GM23248 (cell line): ENCODE data around the gene MTERF4. TPM values are rescaled to one million over a fixed set of nuclear protein-coding genes. Genes with fewer than 3 reads are reported as not detected.

ENCODE experiments used
- DNase-seq: peaks from one replicate; pipeline ENCODE4 v3.0.0-alpha.2; 2015
- H2AFZ ChIP-seq: fragments of 200-600 bp; sonication (generic); 2 replicates; pipeline ENCODE4 v1.6.1; 2016; ENCODE audit warnings: antibody characterized with exemption
- H3F3A ChIP-seq: fragments of 200-600 bp; sonication (generic); 2 replicates; pipeline ENCODE4 v1.6.1; 2016; ENCODE audit warnings: mild to moderate bottlenecking, antibody characterized with exemption, mixed run types; ENCODE audit not compliant: insufficient read depth
- H3K27ac ChIP-seq: fragments of 200-600 bp; sonication (generic); 2 replicates; pipeline ENCODE4 v1.5.1; 2016; ENCODE audit warnings: mild to moderate bottlenecking
- H3K27me3 ChIP-seq: fragments of 200-600 bp; sonication (generic); replicated peaks from 2 replicates; pipeline ENCODE4 v1.6.1; 2016; ENCODE audit warnings: mild to moderate bottlenecking; ENCODE audit not compliant: insufficient read depth
- H3K36me3 ChIP-seq: fragments of 200-600 bp; sonication (generic); 2 replicates; pipeline ENCODE4 v1.6.1; 2016; ENCODE audit warnings: low read depth, mild to moderate bottlenecking
- H3K4me1 ChIP-seq: fragments of 200-600 bp; sonication (generic); 2 replicates; pipeline ENCODE4 v1.6.1; 2016; ENCODE audit warnings: mild to moderate bottlenecking; ENCODE audit not compliant: insufficient read depth
- H3K4me2 ChIP-seq: fragments of 200-600 bp; sonication (generic); one replicate; pipeline ENCODE4 v1.6.1; 2016; ENCODE audit warnings: mild to moderate bottlenecking; ENCODE audit not compliant: unreplicated experiment
- H3K4me3 ChIP-seq: fragments of 200-600 bp; sonication (generic); 2 replicates; pipeline ENCODE4 v1.5.1; 2016; ENCODE audit warnings: mild to moderate bottlenecking
- H3K79me2 ChIP-seq: fragments of 200-600 bp; sonication (generic); 2 replicates; pipeline ENCODE4 v1.6.1; 2016; ENCODE audit warnings: mild to moderate bottlenecking; ENCODE audit not compliant: insufficient read depth
- H3K9ac ChIP-seq: fragments of 200-600 bp; sonication (generic); 2 replicates; pipeline ENCODE4 v1.6.1; 2016; ENCODE audit warnings: mild to moderate bottlenecking
- H3K9me2 ChIP-seq: fragments of 200-600 bp; sonication (generic); 2 replicates; pipeline ENCODE4 v1.6.1; 2016; ENCODE audit warnings: mixed run types, mild to moderate bottlenecking, moderate library complexity; ENCODE audit not compliant: insufficient read depth
- H3K9me3 ChIP-seq: fragments of 200-600 bp; sonication (generic); one replicate; pipeline ENCODE4 v1.6.1; 2017; ENCODE audit warnings: low read depth
- H4K20me1 ChIP-seq: fragments of 200-600 bp; sonication (generic); 2 replicates; pipeline ENCODE4 v1.6.0; 2016; ENCODE audit not compliant: insufficient read depth
- EZH2 ChIP-seq: fragments of 200-600 bp; sonication (generic); IDR thresholded peaks from 2 replicates; pipeline ENCODE4 v1.6.1; 2018; ENCODE audit warnings: antibody characterized with exemption, mild to moderate bottlenecking; ENCODE audit not compliant: insufficient read depth, poor library complexity, severe bottlenecking
- EZH2phosphoT487 ChIP-seq: fragments of 200-600 bp; sonication (generic); IDR thresholded peaks from 2 replicates; pipeline ENCODE4 v1.6.1; 2018; ENCODE audit warnings: antibody characterized with exemption, moderate library complexity, mild to moderate bottlenecking, low read depth; ENCODE audit not compliant: insufficient read depth
- WGBS, 2 experiments: methylation state at CpG; one replicate each; pipeline ENCODE4 v1.1.6; 2015 to 2017; ENCODE audit warnings: low lambda C conversion rate in 2 of 2, low coverage in 1 of 2; ENCODE audit errors: missing lambda C conversion rate in 2 of 2; 5-methylcytosine and 5-hydroxymethylcytosine counted together
- in situ Hi-C: fragments of 300-500 bp; cut with MboI; formaldehyde crosslinking; loops from 2 replicates; pipeline ENCODE4 v1.15.0; 2020
- polyA plus RNA-seq: library from polyadenylated mRNA; unstranded; fragments of >200 nt; fragmentation: Nextera tagmentation; extraction: Ambion mirVana; gene quantifications from 2 replicates; pipeline ENCODE4 v1.2.1, GENCODE V29; 2016
- total RNA-seq: library from RNA; depleted of rRNA; stranded (reverse); fragments of >200 nt; shearing (Covaris generic); gene quantifications from 2 replicates; pipeline ENCODE4 v1.2.3, GENCODE V29; 2014

MTERF4 gene
- total and polyA plus RNA-seq, 2 experiments from 2014 or later, result 15.1 to 21.0 TPM

- WGBS, 2 experiments, result 89% methylated on average over 4 of the region's 4 CpGs
- H3K27ac ChIP-seq, result no peak overlapping the region
Measured at GRCh38 chr2:241084856-241085444, 17.1 kb downstream of the MTERF4 start.

GRCh38 chr2:241083091-241083415, 19.0 kb downstream of the MTERF4 start:
- Histone ChIP-seq H3K79me2 (no peaks in the 10 kb centered on the region), H3K27ac (no peak overlapping the region), H3K36me3 (peaks cover 25% of the 10 kb centered on the region), H4K20me1 (no peaks in the 10 kb centered on the region), H3K9me3 (no peaks in the 10 kb centered on the region), H3K27me3 (no peaks in the 10 kb centered on the region), H3K9ac (no peak overlapping the region), H3K4me1 (no peaks in the 10 kb centered on the region), H3K9me2 (no peaks in the 10 kb centered on the region), H3K4me3 (no peak overlapping the region), H2AFZ (no peak overlapping the region), H3F3A (peaks cover 19% of the 10 kb centered on the region), H3K4me2 (no peak overlapping the region)
- in situ Hi-C loops, result no loop called here
- TF ChIP-seq EZH2, result no peak
- TF ChIP-seq EZH2phosphoT487, result no peak
- WGBS, 2 experiments, result 52 to 58% methylated on average over 5 of the region's 5 CpGs
- DNase-seq, result no peak

More at GRCh38 chr2:241084856-241085444, 17.1 kb downstream of the MTERF4 start:
- Histone ChIP-seq H3K9ac (no peak overlapping the region), H3K4me3 (no peak overlapping the region), H3K79me2 (no peaks in the 10 kb centered on the region), H3K4me2 (no peak overlapping the region), H3K9me2 (no peaks in the 10 kb centered on the region), H3K9me3 (no peaks in the 10 kb centered on the region), H4K20me1 (no peaks in the 10 kb centered on the region), H2AFZ (no peak overlapping the region), H3K4me1 (no peaks in the 10 kb centered on the region), H3K36me3 (peaks cover 29% of the 10 kb centered on the region), H3F3A (peaks cover 18% of the 10 kb centered on the region), H3K27me3 (no peaks in the 10 kb centered on the region)
- TF ChIP-seq EZH2, result no peak
- no peak for TF ChIP-seq EZH2phosphoT487
- DNase-seq, result no peak
- in situ Hi-C loops, result no loop called here

GRCh38 chr2:241082341-241083090, 19.6 kb downstream of the MTERF4 start:
- Histone ChIP-seq H3K9ac (no peak overlapping the region), H3K4me2 (no peak overlapping the region), H3K27me3 (no peaks in the 10 kb centered on the region), H3K9me3 (no peaks in the 10 kb centered on the region), H4K20me1 (no peaks in the 10 kb centered on the region), H2AFZ (no peak overlapping the region), H3K9me2 (no peaks in the 10 kb centered on the region), H3K27ac (no peak overlapping the region), H3K4me1 (no peaks in the 10 kb centered on the region), H3K36me3 (peaks cover 20% of the 10 kb centered on the region), H3K79me2 (no peaks in the 10 kb centered on the region), H3F3A (peaks cover 19% of the 10 kb centered on the region), H3K4me3 (no peak overlapping the region)
- in situ Hi-C loops, result no loop called here
- no peak for DNase-seq
- WGBS, 2 experiments, result 83 to 86% methylated on average over 14 of the region's 14 CpGs
- TF ChIP-seq EZH2phosphoT487 (no peak), EZH2 (no peak)

- no peak overlapping the region for H2AFZ ChIP-seq
- in situ Hi-C loops, result no loop called here
- peaks cover 19% of the 10 kb centered on the region for H3F3A ChIP-seq
- H3K27ac ChIP-seq, result no peak overlapping the region
- 66 to 70% methylated on average over 26 of the region's 28 CpGs for WGBS, 2 experiments
- H3K4me2 ChIP-seq, result no peak overlapping the region
- peaks cover 14% of the 10 kb centered on the region; the same call in 1 of the 2 replicates for H3K36me3 ChIP-seq
- H3K4me1 ChIP-seq, result no peaks in the 10 kb centered on the region
- no peak overlapping the region for H3K4me3 ChIP-seq
- H3K79me2 ChIP-seq, result no peaks in the 10 kb centered on the region
- H3K9me2 ChIP-seq, result no peaks in the 10 kb centered on the region
- H3K27me3 ChIP-seq, result no peaks in the 10 kb centered on the region
- no peaks in the 10 kb centered on the region for H4K20me1 ChIP-seq
- H3K9me3 ChIP-seq, result no peaks in the 10 kb centered on the region
- TF ChIP-seq EZH2 (no peak), EZH2phosphoT487 (no peak)
- DNase-seq, result no peak
- H3K9ac ChIP-seq, result no peak overlapping the region
Measured at GRCh38 chr2:241081643-241082340, 20.3 kb downstream of the MTERF4 start.
